Epithelial cell of proximal tubule (primary cell): ENCODE results near the gene LRRK1. TPM values are rescaled to one million over a fixed set of nuclear protein-coding genes. Genes with fewer than 3 reads are reported as not detected.

ENCODE experiments used
- DNase-seq: peaks from one replicate; pipeline ENCODE4 v3.0.0-alpha.2; 2011; ENCODE audit warnings: low read depth
- H3K4me3 ChIP-seq: 2 replicates; pipeline ENCODE4 v1.5.1; 2011; ENCODE audit warnings: low read depth, mild to moderate bottlenecking, low read length
- total RNA-seq: library from RNA; depleted of rRNA; stranded (reverse); fragments of >200 nt; gene quantifications from 2 replicates; pipeline ENCODE4 v1.2.3, GENCODE V29; 2015
- TF ChIP-seq, protein P1 (sequence below): conservative IDR thresholded peaks from 2 replicates; pipeline ENCODE4 v1.5.1; 2012; ENCODE audit warnings: low read depth, mild to moderate bottlenecking, low read length

The LRRK1 gene
- total RNA-seq, 1 donor from 2014 or later: 8.1 TPM

DNA sequence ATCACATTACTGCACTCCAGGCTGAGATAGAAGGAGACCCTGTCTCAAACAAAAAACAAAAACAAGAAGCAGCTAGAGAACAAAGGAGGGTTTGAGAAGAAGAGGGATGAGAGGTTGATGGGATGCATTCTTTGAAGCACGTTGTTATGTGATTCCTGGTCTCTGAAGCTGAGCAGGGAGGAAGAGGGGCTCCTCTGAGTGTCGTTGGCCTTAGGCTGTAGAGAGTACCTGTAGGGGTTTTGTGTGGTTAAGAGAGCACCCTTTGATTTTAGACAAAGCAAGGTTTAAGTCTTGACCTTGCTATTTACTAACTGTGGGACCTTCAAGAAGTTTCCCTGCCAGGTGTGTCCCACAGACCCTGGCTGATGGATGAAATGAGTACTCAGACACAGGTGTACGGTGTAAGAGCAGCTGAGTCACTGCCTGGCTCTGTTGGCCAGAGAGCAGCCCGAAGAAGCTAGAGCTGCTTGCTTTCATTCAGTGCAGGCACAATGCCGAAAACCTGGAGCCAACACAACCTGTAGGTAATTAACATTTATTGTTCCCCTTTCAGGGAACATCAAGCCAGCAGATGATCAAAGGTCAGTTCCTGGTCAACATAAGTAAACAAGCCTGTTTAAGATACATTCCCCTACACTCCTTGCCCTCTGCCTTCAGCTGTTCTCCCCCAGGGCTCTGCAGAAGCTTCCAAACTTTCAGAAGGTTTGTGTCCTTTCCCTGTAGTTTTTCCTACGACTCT lies 67.2 kb downstream of the LRRK1 start:
- TF ChIP-seq, protein P1, sequence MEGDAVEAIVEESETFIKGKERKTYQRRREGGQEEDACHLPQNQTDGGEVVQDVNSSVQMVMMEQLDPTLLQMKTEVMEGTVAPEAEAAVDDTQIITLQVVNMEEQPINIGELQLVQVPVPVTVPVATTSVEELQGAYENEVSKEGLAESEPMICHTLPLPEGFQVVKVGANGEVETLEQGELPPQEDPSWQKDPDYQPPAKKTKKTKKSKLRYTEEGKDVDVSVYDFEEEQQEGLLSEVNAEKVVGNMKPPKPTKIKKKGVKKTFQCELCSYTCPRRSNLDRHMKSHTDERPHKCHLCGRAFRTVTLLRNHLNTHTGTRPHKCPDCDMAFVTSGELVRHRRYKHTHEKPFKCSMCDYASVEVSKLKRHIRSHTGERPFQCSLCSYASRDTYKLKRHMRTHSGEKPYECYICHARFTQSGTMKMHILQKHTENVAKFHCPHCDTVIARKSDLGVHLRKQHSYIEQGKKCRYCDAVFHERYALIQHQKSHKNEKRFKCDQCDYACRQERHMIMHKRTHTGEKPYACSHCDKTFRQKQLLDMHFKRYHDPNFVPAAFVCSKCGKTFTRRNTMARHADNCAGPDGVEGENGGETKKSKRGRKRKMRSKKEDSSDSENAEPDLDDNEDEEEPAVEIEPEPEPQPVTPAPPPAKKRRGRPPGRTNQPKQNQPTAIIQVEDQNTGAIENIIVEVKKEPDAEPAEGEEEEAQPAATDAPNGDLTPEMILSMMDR: no peak
- H3K4me3 ChIP-seq: no peak overlapping the region
- no peak for DNase-seq

DNA sequence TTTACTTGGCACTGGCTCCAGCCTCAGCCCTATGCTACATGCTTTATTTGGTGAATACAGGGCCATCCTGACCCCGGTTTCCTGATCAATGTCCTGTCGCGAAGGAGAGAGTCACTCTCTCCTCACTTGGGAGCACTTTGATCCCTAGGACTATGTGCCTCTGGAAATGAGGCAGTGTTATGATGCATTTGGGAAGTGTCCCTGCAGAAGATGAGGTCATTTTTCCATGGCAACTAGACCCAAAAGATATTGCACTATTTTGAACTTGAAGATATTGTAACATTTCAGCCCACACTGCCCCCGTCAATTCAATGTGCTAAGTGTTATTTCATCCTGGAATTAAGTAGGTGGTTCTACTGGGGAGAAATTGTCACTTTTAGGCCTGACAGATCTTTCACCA lies 68.0 kb downstream of the LRRK1 start:
- DNase-seq: no peak

DNA sequence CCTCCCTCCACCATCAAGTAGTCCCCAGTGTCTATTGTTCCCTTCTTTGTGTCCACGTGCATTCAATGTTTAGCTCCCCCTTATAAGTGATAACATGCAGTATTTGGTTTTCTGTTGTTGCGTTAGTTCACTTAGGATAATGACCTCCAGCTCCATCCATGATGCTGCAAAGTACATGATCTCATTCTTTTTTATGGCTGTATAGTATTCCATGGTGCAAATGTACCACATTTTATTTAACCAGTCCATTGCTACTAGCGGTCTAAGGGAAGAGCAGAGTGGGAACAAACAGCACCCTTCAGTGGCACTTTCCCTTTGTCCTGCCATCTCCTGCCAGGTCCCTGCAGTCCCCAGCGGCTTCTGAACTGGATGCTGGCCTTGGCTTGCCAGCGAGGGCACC lies 69.1 kb downstream of the LRRK1 start:
- TF ChIP-seq, protein P1: no peak
- H3K4me3 ChIP-seq: no peak overlapping the region
- DNase-seq: no peak

More for the DNA sequence above, 68.0 kb downstream of the LRRK1 start:
- TF ChIP-seq, protein P1: no peak
- no peak overlapping the region for H3K4me3 ChIP-seq

DNA sequence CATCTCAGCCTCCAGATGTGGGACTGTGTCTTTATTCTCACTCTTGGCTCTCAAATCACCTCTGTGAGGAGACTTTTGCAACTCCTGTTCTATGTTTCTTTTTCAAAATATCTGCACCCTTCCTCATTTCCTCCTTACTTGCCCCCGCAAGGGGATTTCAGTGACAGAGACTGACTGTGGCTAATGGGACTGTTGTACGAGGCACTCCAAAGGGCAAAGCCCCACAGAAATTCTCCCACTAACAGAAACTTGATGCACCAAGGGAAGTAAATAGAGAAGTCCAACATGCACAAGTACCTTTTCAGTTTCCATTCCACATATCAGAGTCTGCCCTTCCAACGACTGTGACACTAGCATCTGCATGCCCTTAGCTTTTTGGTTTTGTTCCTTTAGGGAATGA lies 69.7 kb downstream of the LRRK1 start:
- H3K4me3 ChIP-seq: no peak overlapping the region
- TF ChIP-seq, protein P1: no peak
- no peak for DNase-seq

DNA sequence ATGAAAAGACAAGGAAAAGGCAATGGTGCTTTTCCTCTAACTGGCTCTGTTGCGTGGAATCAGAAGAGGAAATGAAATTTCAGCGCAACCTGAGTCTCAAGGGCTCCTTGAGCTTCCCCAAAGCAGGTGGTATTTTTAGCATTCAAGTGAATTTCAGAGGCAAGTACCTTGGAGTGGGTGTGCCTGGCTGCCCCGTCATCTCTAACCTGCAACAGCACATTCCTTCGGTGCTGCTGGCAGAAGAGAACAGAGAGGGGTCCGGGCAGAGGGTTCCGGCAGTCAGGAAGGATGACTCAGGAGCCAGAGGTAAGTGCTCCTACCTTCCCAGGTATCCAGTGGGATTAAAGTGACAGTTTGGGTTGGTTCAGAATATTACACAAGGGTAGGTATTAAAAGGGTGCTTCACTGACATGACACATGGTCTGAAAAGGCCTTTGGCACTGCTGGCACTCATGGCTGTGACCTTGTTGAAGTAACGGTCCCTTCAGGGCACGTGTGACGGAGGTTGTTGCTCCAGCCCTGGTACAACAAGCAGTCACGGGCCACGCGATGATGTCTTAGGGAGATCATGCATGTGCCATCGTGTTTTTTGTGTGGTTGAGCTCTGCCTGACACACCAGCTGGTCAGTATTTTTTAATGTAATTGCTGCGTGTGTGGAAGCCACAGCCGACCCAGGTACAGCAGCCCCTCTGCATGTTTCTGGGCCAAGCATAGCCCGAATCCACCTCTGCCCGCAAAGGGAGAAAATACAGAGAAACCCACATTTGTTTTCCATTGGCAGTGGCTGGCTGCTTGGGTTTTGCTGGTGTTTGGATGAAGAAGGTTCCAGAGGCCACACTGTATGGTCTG lies 75.7 kb downstream of the LRRK1 start:
- no peak overlapping the region for H3K4me3 ChIP-seq
- TF ChIP-seq, protein P1: no peak
- no peak for DNase-seq

DNA sequence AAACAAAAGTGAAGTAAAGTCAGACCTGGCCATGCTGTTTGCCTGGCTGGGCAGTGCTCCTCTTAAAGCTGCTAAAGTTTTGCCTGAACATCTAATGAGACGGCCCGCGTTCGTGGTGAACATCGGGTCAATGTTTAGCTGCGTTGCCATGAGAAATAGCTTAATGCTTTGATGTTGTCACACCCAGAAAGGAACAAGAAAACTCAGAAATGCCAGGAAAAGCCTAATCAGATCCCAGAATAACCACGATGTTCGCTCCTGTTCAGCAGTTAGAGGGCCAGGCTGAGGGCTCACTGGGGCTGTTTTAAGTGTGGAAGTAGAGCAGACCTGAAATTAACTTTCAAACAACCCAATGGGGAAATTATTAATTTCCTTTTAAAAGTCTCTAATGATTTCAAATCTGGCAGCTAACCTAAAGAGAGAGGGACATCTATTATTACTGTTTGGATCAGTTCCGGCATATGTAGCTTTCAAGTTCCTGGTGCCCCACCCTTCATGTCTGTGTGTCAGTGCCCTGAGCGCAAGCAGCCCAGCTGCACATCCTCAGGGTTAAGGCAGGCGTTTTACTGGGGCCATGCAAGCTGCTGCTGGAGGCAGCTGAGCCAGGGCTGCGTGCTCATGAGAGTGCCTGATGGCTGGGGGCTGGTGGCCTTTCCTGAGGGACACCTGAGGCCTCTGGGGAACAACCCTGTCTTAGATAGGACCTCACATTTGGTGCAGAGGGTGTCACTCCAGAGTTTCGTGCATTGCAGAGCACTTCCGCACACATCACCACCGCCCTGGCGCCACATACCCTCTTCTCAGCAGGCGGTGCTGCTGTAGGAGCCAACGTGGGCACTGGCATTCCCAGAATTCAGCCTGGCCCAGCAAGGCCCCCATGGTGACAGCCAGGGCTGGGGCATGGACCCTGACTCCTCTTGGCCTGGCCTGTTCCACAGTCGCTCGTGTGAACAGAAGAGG lies 76.6 kb downstream of the LRRK1 start:
- TF ChIP-seq, protein P1: no peak
- no peak overlapping the region for H3K4me3 ChIP-seq
- DNase-seq: no peak
